NCI-H446 treated with DMSO at 0.1 percent for 48 hours (cell line): ENCODE data around the gene CARS1.

ENCODE experiments used
- DNase-seq: peaks from one replicate; lab custom pipeline; 2025; lab: John Stamatoyannopoulos, UW

The CARS1 gene

GRCh38 chr11:2991452-2992233 lies 65.6 kb downstream of the CARS1 start:
- no peak for DNase-seq

GRCh38 chr11:2990617-2991451 lies 66.4 kb downstream of the CARS1 start:
- no peak for DNase-seq

- no peak for DNase-seq
Observed at GRCh38 chr11:2989551-2989950, 67.7 kb downstream of the CARS1 start.

- no peak for DNase-seq
Observed at GRCh38 chr11:2989006-2989405, 68.2 kb downstream of the CARS1 start.

GRCh38 chr11:2987881-2988861 lies 69.1 kb downstream of the CARS1 start:
- no peak for DNase-seq

- DNase-seq: no peak
Observed at GRCh38 chr11:2983908-2984307, 73.3 kb downstream of the CARS1 start.

- no peak for DNase-seq
Observed at GRCh38 chr11:2982214-2982613, 75.0 kb downstream of the CARS1 start.

GRCh38 chr11:2981130-2981529 lies 76.1 kb downstream of the CARS1 start:
- DNase-seq: no peak

GRCh38 chr11:2980168-2980840 lies 76.9 kb downstream of the CARS1 start:
- DNase-seq: no peak

- no peak for DNase-seq
Observed at GRCh38 chr11:2977113-2977512, 80.1 kb downstream of the CARS1 start.

- no peak for DNase-seq
Observed at GRCh38 chr11:2976294-2977063, 80.7 kb downstream of the CARS1 start.

GRCh38 chr11:2975594-2975993 lies 81.6 kb downstream of the CARS1 start:
- no peak for DNase-seq

- no peak for DNase-seq
Observed at GRCh38 chr11:2974272-2974671, 83.0 kb downstream of the CARS1 start.

GRCh38 chr11:2968341-2968900 lies 88.8 kb downstream of the CARS1 start:
- DNase-seq: no peak

- DNase-seq: no peak
Observed at GRCh38 chr11:2964782-2965181, 92.4 kb downstream of the CARS1 start.

GRCh38 chr11:2963761-2964160 lies 93.5 kb downstream of the CARS1 start:
- no peak for DNase-seq

- no peak for DNase-seq
Observed at GRCh38 chr11:2963112-2963754, 94.0 kb downstream of the CARS1 start.

GRCh38 chr11:2961080-2961479 lies 96.1 kb downstream of the CARS1 start:
- DNase-seq: no peak

GRCh38 chr11:2960139-2960538 lies 97.1 kb downstream of the CARS1 start:
- DNase-seq: no peak

- DNase-seq: no peak
Observed at GRCh38 chr11:2958251-2958650, 99.0 kb downstream of the CARS1 start.
